ENCODE data around the gene EDNRB.

EDNRB gene

DNA sequence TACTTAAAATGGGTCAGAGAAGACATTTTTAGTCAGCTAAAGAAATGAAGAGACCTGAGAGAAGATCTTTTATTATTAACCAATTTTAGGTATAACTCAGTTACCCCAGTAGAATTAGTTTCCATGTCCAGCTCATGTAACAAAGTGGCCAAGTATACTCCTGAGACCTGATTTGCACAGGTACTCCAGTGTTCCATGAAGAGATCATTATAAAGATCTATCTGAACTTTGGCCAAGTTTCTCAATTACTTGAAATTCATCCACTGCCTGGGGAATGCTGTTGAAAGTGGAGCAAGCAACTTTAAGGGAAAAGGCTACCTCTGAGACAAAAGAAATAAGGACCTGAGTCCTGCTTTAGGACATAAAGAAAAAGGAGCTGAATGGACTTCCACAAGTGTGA is 47.0 kb downstream of the EDNRB start:
- no peaks in the 10 kb centered on the region for H3K9me2 ChIP-seq (replicated peaks; ENCODE audit: insufficient read depth, low read length)
- no peaks in the 10 kb centered on the region for H3K36me3 ChIP-seq (replicated peaks; ENCODE audit: insufficient read depth, low read length)
- H4K20me1 ChIP-seq (ENCODE audit: insufficient read depth, low read length): no peaks in the 10 kb centered on the region
- H3K9me3 ChIP-seq (replicated peaks; ENCODE audit: insufficient read depth, low read length): no peaks in the 10 kb centered on the region; the same call in 1 of the 2 replicates
- H3K4me1 ChIP-seq (ENCODE audit: low read length): no peaks in the 10 kb centered on the region
- H3K4me3 ChIP-seq (ENCODE audit: low read length): no peak overlapping the region
- H3K4me2 ChIP-seq (ENCODE audit: low read depth, low read length): no peak overlapping the region
- H3K9ac ChIP-seq (ENCODE audit: low read length): no peak overlapping the region
- no peak overlapping the region for H2AFZ ChIP-seq (ENCODE audit: low read length)
- no peaks in the 10 kb centered on the region for H3K79me2 ChIP-seq (ENCODE audit: low read length)
- no peaks in the 10 kb centered on the region for H3K27me3 ChIP-seq (replicated peaks; ENCODE audit: insufficient read depth, low read length)
- no peak overlapping the region for H3K27ac ChIP-seq (ENCODE audit: low read length)
- no peak for DNase-seq
- H3F3A ChIP-seq (ENCODE audit: insufficient read depth, low read length): no peaks in the 10 kb centered on the region
- TF ChIP-seq EZH2phosphoT487 (IDR thresholded peaks at IDR 0.05; ENCODE audit: low read length) (no peak), EZH2 (optimal IDR thresholded peaks at IDR 0.05; ENCODE audit: low read depth, low read length) (no peak)
- TF ChIP-seq, protein P1, sequence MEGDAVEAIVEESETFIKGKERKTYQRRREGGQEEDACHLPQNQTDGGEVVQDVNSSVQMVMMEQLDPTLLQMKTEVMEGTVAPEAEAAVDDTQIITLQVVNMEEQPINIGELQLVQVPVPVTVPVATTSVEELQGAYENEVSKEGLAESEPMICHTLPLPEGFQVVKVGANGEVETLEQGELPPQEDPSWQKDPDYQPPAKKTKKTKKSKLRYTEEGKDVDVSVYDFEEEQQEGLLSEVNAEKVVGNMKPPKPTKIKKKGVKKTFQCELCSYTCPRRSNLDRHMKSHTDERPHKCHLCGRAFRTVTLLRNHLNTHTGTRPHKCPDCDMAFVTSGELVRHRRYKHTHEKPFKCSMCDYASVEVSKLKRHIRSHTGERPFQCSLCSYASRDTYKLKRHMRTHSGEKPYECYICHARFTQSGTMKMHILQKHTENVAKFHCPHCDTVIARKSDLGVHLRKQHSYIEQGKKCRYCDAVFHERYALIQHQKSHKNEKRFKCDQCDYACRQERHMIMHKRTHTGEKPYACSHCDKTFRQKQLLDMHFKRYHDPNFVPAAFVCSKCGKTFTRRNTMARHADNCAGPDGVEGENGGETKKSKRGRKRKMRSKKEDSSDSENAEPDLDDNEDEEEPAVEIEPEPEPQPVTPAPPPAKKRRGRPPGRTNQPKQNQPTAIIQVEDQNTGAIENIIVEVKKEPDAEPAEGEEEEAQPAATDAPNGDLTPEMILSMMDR (IDR thresholded peaks at IDR 0.05; ENCODE audit: low read length): no peak

DNA sequence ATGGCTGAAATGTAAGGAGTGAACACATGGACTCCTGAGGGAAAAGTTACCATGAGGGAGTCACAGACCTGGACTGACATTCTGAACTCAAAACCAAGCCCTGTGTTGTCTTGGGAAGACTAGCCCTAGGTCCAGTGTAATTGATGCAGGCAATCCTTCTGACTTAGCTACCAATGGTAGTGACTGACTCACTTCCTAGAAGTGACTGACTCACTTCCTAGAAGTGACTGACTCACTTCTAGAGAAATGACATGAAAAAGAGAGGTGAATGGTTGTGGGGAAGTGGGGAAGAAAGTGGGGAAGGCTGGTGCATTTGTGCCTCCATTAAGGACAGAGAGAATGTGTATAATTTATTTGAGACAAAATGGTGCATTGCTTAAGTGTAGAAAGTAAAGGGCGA is 49.9 kb downstream of the EDNRB start:
- no peak overlapping the region for H3K9ac ChIP-seq (ENCODE audit: low read length)
- H3K4me1 ChIP-seq (ENCODE audit: low read length): no peaks in the 10 kb centered on the region
- no peak overlapping the region for H3K4me2 ChIP-seq (ENCODE audit: low read depth, low read length)
- no peaks in the 10 kb centered on the region for H3F3A ChIP-seq (ENCODE audit: insufficient read depth, low read length)
- H4K20me1 ChIP-seq (ENCODE audit: insufficient read depth, low read length): no peaks in the 10 kb centered on the region
- H2AFZ ChIP-seq (ENCODE audit: low read length): no peak overlapping the region
- H3K27me3 ChIP-seq (replicated peaks; ENCODE audit: insufficient read depth, low read length): no peaks in the 10 kb centered on the region
- H3K79me2 ChIP-seq (ENCODE audit: low read length): no peaks in the 10 kb centered on the region
- H3K9me3 ChIP-seq (replicated peaks; ENCODE audit: insufficient read depth, low read length): no peaks in the 10 kb centered on the region; the same call in 1 of the 2 replicates
- TF ChIP-seq EZH2phosphoT487 (IDR thresholded peaks at IDR 0.05; ENCODE audit: low read length) (no peak), EZH2 (optimal IDR thresholded peaks at IDR 0.05; ENCODE audit: low read depth, low read length) (no peak)
- TF ChIP-seq, protein P1 (IDR thresholded peaks at IDR 0.05; ENCODE audit: low read length): no peak
- no peak overlapping the region for H3K27ac ChIP-seq (ENCODE audit: low read length)
- no peak overlapping the region for H3K4me3 ChIP-seq (ENCODE audit: low read length)
- no peaks in the 10 kb centered on the region for H3K36me3 ChIP-seq (replicated peaks; ENCODE audit: insufficient read depth, low read length)
- H3K9me2 ChIP-seq (replicated peaks; ENCODE audit: insufficient read depth, low read length): no peaks in the 10 kb centered on the region
- DNase-seq: no peak

DNA sequence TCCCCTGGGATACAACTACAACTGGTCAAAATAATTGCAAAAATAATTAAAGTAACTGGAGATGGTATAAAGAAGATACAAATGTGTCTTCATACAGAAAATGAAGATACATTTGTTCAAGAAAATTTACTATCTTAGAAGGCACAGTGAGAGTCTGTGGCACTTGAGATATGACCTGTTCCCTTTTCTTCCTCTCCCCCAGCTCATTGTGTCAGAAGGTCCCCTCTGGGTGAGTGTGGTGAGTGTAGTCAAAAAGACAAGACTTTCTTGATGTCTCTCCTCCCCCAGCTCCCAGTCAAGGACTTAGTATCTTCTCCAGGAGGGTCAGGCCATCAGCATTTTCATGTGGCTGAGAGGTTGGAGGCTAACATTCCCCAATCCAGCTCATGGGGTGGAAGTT is 51.7 kb downstream of the EDNRB start:
- Histone ChIP-seq H3K9me2 (replicated peaks; ENCODE audit: insufficient read depth, low read length) (no peaks in the 10 kb centered on the region), H2AFZ (ENCODE audit: low read length) (no peak overlapping the region), H3K27me3 (replicated peaks; ENCODE audit: insufficient read depth, low read length) (no peaks in the 10 kb centered on the region), H3K4me2 (ENCODE audit: low read depth, low read length) (no peak overlapping the region), H3K79me2 (ENCODE audit: low read length) (no peaks in the 10 kb centered on the region), H3K4me3 (ENCODE audit: low read length) (no peak overlapping the region), H4K20me1 (ENCODE audit: insufficient read depth, low read length) (no peaks in the 10 kb centered on the region), H3K27ac (ENCODE audit: low read length) (no peak overlapping the region), H3K9me3 (replicated peaks; ENCODE audit: insufficient read depth, low read length) (no peaks in the 10 kb centered on the region; the same call in 1 of the 2 replicates), H3K4me1 (ENCODE audit: low read length) (no peaks in the 10 kb centered on the region), H3K36me3 (replicated peaks; ENCODE audit: insufficient read depth, low read length) (no peaks in the 10 kb centered on the region), H3K9ac (ENCODE audit: low read length) (no peak overlapping the region), H3F3A (ENCODE audit: insufficient read depth, low read length) (no peaks in the 10 kb centered on the region)
- no peak for DNase-seq
- TF ChIP-seq EZH2 (optimal IDR thresholded peaks at IDR 0.05; ENCODE audit: low read depth, low read length): no peak
- no peak for TF ChIP-seq EZH2phosphoT487 (IDR thresholded peaks at IDR 0.05; ENCODE audit: low read length)
- TF ChIP-seq, protein P1 (IDR thresholded peaks at IDR 0.05; ENCODE audit: low read length): no peak

Data from MM.1S (cell line).